Measurements from ENCODE around the gene MLLT10.

DNA sequence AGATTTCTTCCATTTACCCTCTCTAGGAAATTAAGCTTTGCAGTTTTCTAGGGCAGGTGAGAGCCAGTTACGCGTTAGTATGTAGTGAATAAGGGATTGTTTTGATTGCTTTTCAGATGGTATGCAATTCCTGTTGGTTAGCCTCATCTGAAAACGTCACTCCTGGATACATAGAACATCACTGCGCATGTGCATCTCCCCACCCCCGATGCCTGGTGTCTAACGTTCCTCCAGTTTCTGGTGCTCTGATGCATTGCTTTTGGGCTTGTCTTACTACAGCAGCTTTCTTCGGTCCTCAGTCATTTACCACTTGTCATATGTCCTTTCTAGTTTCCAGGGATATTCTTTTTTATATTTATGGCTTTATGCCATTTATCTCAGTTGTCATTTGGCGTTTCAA, 22.5 kb downstream of the MLLT10 start:
- TF ChIP-seq CTCF (IDR thresholded peaks at IDR 0.05; ENCODE audit: low read length) (no peak), EZH2 (IDR thresholded peaks at IDR 0.05; ENCODE audit: borderline replicate concordance, low read length) (no peak)
